H1 (cell line): ENCODE results near the gene LPCAT1. TPM values are rescaled to one million over a fixed set of nuclear protein-coding genes. Genes with fewer than 3 reads are reported as not detected.

Source experiments
- CTCF ChIA-PET: fragments of 300-600 bp; sonication (Branson Sonifier 250); formaldehyde crosslinking; loops from one replicate; lab custom pipeline; 2021; ENCODE audit not compliant: partially characterized antibody; lab: Charles Lee
- POLR2A ChIA-PET: fragments of 300-600 bp; sonication (Branson Sonifier 250); formaldehyde crosslinking; loops from one replicate; lab custom pipeline; 2021; ENCODE audit warnings: inconsistent platforms; ENCODE audit not compliant: partially characterized antibody; lab: Charles Lee
- DNase-seq, 2 experiments: peaks; one replicate each; pipeline versions ENCODE4 v3.0.0 to v3.0.0-alpha.2; 2010 to 2022; ENCODE audit warnings: low spot score in 2 of 2, low read depth in 1 of 2, mixed read lengths in 1 of 2
- FAIRE-seq: peaks from 2 replicates; lab custom pipeline; 2011; peaks lifted over from hg19 to GRCh38; lab: Jason Lieb, UNC
- H2AFZ ChIP-seq: 2 replicates; pipeline ENCODE4 v1.8.1; 2012; ENCODE audit warnings: low read length, inconsistent platforms
- H2AK5ac ChIP-seq: 2 replicates; pipeline ENCODE4 v1.6.1; 2013; ENCODE audit warnings: low read depth, low read length
- H2BK120ac ChIP-seq: replicated peaks from 2 replicates; pipeline ENCODE3; 2013; ENCODE audit warnings: low read depth, low read length, inconsistent platforms
- H2BK12ac ChIP-seq: 2 replicates; pipeline ENCODE4 v1.6.1; 2013; ENCODE audit warnings: low read depth, low read length
- H2BK15ac ChIP-seq: 2 replicates; pipeline ENCODE4 v1.6.1; 2013; ENCODE audit warnings: low read length
- H2BK20ac ChIP-seq: 2 replicates; pipeline ENCODE4 v1.6.1; 2013; ENCODE audit warnings: low read length
- H2BK5ac ChIP-seq: 2 replicates; pipeline ENCODE4 v1.6.1; 2013; ENCODE audit warnings: low read depth, low read length
- H3K14ac ChIP-seq: 2 replicates; pipeline ENCODE4 v1.6.1; 2013; ENCODE audit warnings: inconsistent platforms; ENCODE audit not compliant: insufficient read length
- H3K18ac ChIP-seq: 2 replicates; pipeline ENCODE4 v1.6.1; 2013; ENCODE audit warnings: low read length; ENCODE audit errors: extremely low read depth
- H3K23ac ChIP-seq: 2 replicates; pipeline ENCODE4 v1.6.1; 2013; ENCODE audit warnings: inconsistent platforms; ENCODE audit not compliant: insufficient read length
- H3K23me2 ChIP-seq: 2 replicates; pipeline ENCODE4 v1.6.1; 2013; ENCODE audit warnings: low read depth, low read length
- H3K27ac ChIP-seq: 2 replicates; pipeline ENCODE4 v1.6.1; 2011; ENCODE audit warnings: low read depth, low read length, inconsistent platforms
- H3K27me3 ChIP-seq, 4 experiments: replicated peaks in 1 of 4; 1 replicate in 1 of 4; 2 replicates in 3 of 4; pipeline versions ENCODE4 v1.6.1 to v1.8.1; 2011 to 2013; ENCODE audit warnings: low read length in 3 of 4, mild to moderate bottlenecking in 3 of 4, inconsistent platforms in 2 of 4, mixed read lengths in 2 of 4, moderate library complexity in 1 of 4; ENCODE audit not compliant: control insufficient read depth in 3 of 4, insufficient read depth in 3 of 4; ENCODE audit errors: extremely low read depth in 1 of 4
- H3K36me3 ChIP-seq, 4 experiments: 2 replicates each; pipeline versions ENCODE4 v1.6.1 to v1.8.1; 2011 to 2013; ENCODE audit warnings: mild to moderate bottlenecking in 4 of 4, low read length in 3 of 4, moderate library complexity in 2 of 4, control low read depth in 1 of 4, inconsistent platforms in 1 of 4; ENCODE audit not compliant: insufficient read depth in 4 of 4, control insufficient read depth in 2 of 4
- H3K4ac ChIP-seq: replicated peaks from 2 replicates; pipeline ENCODE3; 2013; ENCODE audit warnings: low read length, low read depth, mixed read lengths, inconsistent platforms; ENCODE audit not compliant: insufficient read length
- H3K4me1 ChIP-seq, 4 experiments: replicated peaks in 1 of 4; 1 replicate in 1 of 4; 2 replicates in 3 of 4; pipeline versions ENCODE4 v1.6.1 to v1.8.1; 2011 to 2013; ENCODE audit warnings: low read length in 3 of 4, inconsistent platforms in 2 of 4, mixed read lengths in 1 of 4; ENCODE audit not compliant: insufficient read depth in 4 of 4, control insufficient read depth in 3 of 4
- H3K4me2 ChIP-seq, 2 experiments: 2 replicates each; pipeline versions ENCODE4 v1.6.1 to v1.8.1; 2011 to 2013; ENCODE audit warnings: low read depth in 2 of 2, low read length in 2 of 2, control low read depth in 1 of 2, inconsistent platforms in 1 of 2, mild to moderate bottlenecking in 1 of 2; ENCODE audit not compliant: insufficient read depth in 1 of 2
- H3K4me3 ChIP-seq, 4 experiments: fragments of 200-600, 300-600 bp in 1 of 4; sonication (generic), shearing (Covaris generic), sonication (Bioruptor Twin) in 1 of 4; 2 replicates each; pipeline versions ENCODE4 v1.5.1 to v1.8.1; 2011 to 2016; ENCODE audit warnings: low read length in 4 of 4, low read depth in 3 of 4, control low read depth in 2 of 4, inconsistent platforms in 2 of 4, mild to moderate bottlenecking in 2 of 4, mixed read lengths in 1 of 4, moderate library complexity in 1 of 4; ENCODE audit not compliant: insufficient read depth in 2 of 4; ENCODE audit errors: extremely low read depth in 1 of 4
- H3K56ac ChIP-seq: replicated peaks from 2 replicates; pipeline ENCODE3; 2013; ENCODE audit warnings: low read depth, mild to moderate bottlenecking, mixed read lengths, low read length, inconsistent platforms; ENCODE audit not compliant: insufficient read length
- H3K79me1 ChIP-seq: 2 replicates; pipeline ENCODE4 v1.6.1; 2013; ENCODE audit warnings: low read depth, low read length, control low read depth
- H3K79me2 ChIP-seq, 2 experiments: 2 replicates each; pipeline versions ENCODE4 v1.6.1 to v1.8.1; 2012 to 2013; ENCODE audit warnings: low read length in 2 of 2, mild to moderate bottlenecking in 2 of 2, inconsistent platforms in 1 of 2; ENCODE audit not compliant: insufficient read depth in 2 of 2, control insufficient read depth in 1 of 2
- H3K9ac ChIP-seq, 4 experiments: replicated peaks in 1 of 4; 1 replicate in 1 of 4; 2 replicates in 3 of 4; pipeline versions ENCODE4 v1.6.1 to v1.8.1; 2011 to 2013; ENCODE audit warnings: low read depth in 3 of 4, low read length in 3 of 4, control low read depth in 2 of 4, mild to moderate bottlenecking in 2 of 4, moderate library complexity in 2 of 4, inconsistent platforms in 1 of 4; ENCODE audit errors: extremely low read depth in 1 of 4
- H3K9me3 ChIP-seq, 2 experiments: 2 replicates each; pipeline versions ENCODE4 v1.6.1 to v1.8.1; 2012 to 2013; ENCODE audit warnings: mild to moderate bottlenecking in 2 of 2, moderate library complexity in 2 of 2, control low read depth in 1 of 2, inconsistent platforms in 1 of 2, low read depth in 1 of 2, low read length in 1 of 2, mixed read lengths in 1 of 2; ENCODE audit not compliant: insufficient read depth in 2 of 2
- H4K20me1 ChIP-seq, 2 experiments: replicated peaks in 1 of 2; 2 replicates each; pipeline versions ENCODE3 to v1.8.1; 2011 to 2013; ENCODE audit warnings: inconsistent platforms in 2 of 2, low read length in 2 of 2, mild to moderate bottlenecking in 1 of 2; ENCODE audit not compliant: insufficient read depth in 2 of 2, control insufficient read depth in 1 of 2
- H4K5ac ChIP-seq: 2 replicates; pipeline ENCODE4 v1.6.1; 2013; ENCODE audit warnings: low read length, low read depth, mixed read lengths, inconsistent platforms; ENCODE audit not compliant: insufficient read length
- H4K8ac ChIP-seq: 2 replicates; pipeline ENCODE4 v1.8.0; 2013; ENCODE audit warnings: mild to moderate bottlenecking, moderate library complexity, low read length, inconsistent platforms; ENCODE audit not compliant: insufficient read depth; ENCODE audit errors: extremely low read depth
- H4K91ac ChIP-seq: replicated peaks from 2 replicates; pipeline ENCODE3; 2013; ENCODE audit warnings: low read length, mixed read lengths, inconsistent platforms; ENCODE audit not compliant: insufficient read length
- FOSL1 ChIP-seq: IDR thresholded peaks from 2 replicates; pipeline ENCODE4 v1.6.1; 2011; ENCODE audit warnings: mild to moderate bottlenecking, low read depth, low read length, moderate library complexity; ENCODE audit not compliant: insufficient read depth
- HDAC2 ChIP-seq, 2 experiments: fragments of 300-600 bp in 1 of 2; sonication (generic) in 1 of 2; IDR thresholded peaks; 2 replicates each; pipeline ENCODE4 v1.6.1; 2011 to 2012; ENCODE audit warnings: low read depth in 2 of 2, low read length in 2 of 2, mild to moderate bottlenecking in 2 of 2, moderate library complexity in 2 of 2, borderline replicate concordance in 1 of 2, inconsistent platforms in 1 of 2
- MAFK ChIP-seq: IDR thresholded peaks from 2 replicates; pipeline ENCODE4 v1.6.1; 2012; ENCODE audit warnings: low read depth, mild to moderate bottlenecking, improper control_type of control experiment, low read length
- RAD21 ChIP-seq, 2 experiments: IDR thresholded peaks in 1 of 2; conservative IDR thresholded peaks in 1 of 2; 2 replicates each; pipeline ENCODE4 v1.6.1; 2011; ENCODE audit warnings: low read depth in 2 of 2, low read length in 2 of 2, improper control_type of control experiment in 1 of 2, inconsistent platforms in 1 of 2, mild to moderate bottlenecking in 1 of 2, moderate library complexity in 1 of 2
- RXRA ChIP-seq: IDR thresholded peaks from 2 replicates; pipeline ENCODE4 v1.6.1; 2011; ENCODE audit warnings: low read depth, mild to moderate bottlenecking, low read length, moderate library complexity; ENCODE audit not compliant: insufficient read depth
- WGBS, 2 experiments: shearing (Covaris generic) in 1 of 2; methylation state at CpG; one replicate each; pipeline versions ENCODE4 v1.1.6 to v1.1.7; 2013 to 2015; ENCODE audit warnings: low lambda C conversion rate in 2 of 2, mixed read lengths in 2 of 2, inconsistent platforms in 1 of 2, low coverage in 1 of 2, missing lambda C conversion rate in 1 of 2; ENCODE audit not compliant: insufficient replicate concordance in 2 of 2, insufficient coverage in 1 of 2, insufficient read length in 1 of 2; ENCODE audit errors: extremely low coverage in 1 of 2, missing lambda C conversion rate in 1 of 2; 5-methylcytosine and 5-hydroxymethylcytosine counted together
- polyA plus RNA-seq, 7 experiments: library from polyadenylated mRNA; depleted of rRNA in 3 of 7; stranded (reverse) in 5 of 7; unstranded in 2 of 7; fragments of >200 nt in 5 of 7; fragments of 200-250 nt in 2 of 7; gene quantifications; 1 replicate in 5 of 7; 2 replicates in 1 of 7; 4 replicates in 1 of 7; pipeline versions ENCODE4 v1.2.1 to v1.2.3, GENCODE V29; 2011 to 2013; ENCODE audit warnings: missing spikeins in 2 of 7, mixed read lengths in 2 of 7
- total RNA-seq: library from RNA; stranded (reverse); fragmentation: NEBNext Ultra II Directional; extraction: Animal tissue kit (Norgen Biotek cat#: 25700); gene quantifications from 2 replicates; pipeline ENCODE4 v1.2.1, GENCODE V29; 2021
- TF ChIP-seq, protein P1 (sequence below), 3 experiments: IDR thresholded peaks; 1 replicate in 2 of 3; 2 replicates in 1 of 3; pipeline versions ENCODE4 v1.5.1 to v1.6.1; 2011; ENCODE audit warnings: low read length in 3 of 3, mild to moderate bottlenecking in 3 of 3, inconsistent platforms in 2 of 3, low read depth in 1 of 3, moderate library complexity in 1 of 3; ENCODE audit not compliant: insufficient read depth in 1 of 3; ENCODE audit errors: control extremely low read depth in 1 of 3
- TF ChIP-seq, protein P2 (sequence below): IDR thresholded peaks from 2 replicates; pipeline ENCODE4 v1.6.1; 2012; ENCODE audit warnings: inconsistent platforms

LPCAT1 gene
- total and polyA plus RNA-seq, 2 of the 8 experiments (the other 6 are each of a cell fraction or from before 2014, with no cell fraction given): 107 to 260 TPM

DNA sequence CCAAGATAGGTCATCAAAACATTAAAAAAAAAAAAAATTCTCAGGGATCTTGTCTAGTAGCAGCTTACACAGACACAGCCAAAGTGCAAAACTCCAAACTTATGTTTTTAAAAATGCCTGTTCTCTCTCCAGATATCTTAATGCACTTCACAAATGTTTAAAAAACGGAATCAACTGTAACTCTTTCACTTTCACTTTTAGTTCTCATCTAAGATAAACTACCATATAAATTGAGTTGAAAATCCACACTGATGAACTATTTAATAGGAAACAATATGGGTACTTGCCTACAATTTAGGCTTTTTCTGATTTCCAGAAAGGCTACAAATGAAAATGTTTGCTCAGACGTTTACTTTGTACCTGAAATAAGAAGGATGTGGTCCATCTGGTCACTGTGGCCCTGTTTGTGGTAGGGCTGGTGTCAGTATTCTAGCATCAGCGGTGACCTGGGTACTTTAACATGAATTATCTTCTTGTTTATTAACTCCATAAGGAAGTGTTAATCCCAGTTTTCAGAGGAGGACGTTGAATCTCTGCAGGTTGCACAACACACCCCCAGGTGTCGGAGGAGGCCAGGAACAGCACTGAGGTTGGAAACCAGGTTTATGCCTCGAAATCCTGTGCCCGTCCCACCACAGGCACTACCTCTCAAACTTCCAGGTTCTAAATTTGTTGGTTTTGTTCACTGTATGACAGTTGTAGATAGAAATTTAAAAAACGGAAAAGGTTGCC, 13.3 kb upstream of the LPCAT1 start:
- Histone ChIP-seq H4K20me1 (no peaks in the 10 kb centered on the region), H3K27me3 (peaks cover 0 to 2% (median under 1%) of the 10 kb centered on the region in 4 experiments; a peak in 2 of 7 replicates), H2BK20ac (no peak overlapping the region), H2AFZ (no peak overlapping the region), H4K8ac (no peak overlapping the region), H3K18ac (no peak overlapping the region), H3K23me2 (no peaks in the 10 kb centered on the region), H2BK12ac (no peak overlapping the region), H3K36me3 (no peaks in the 10 kb centered on the region), H3K56ac (no peak overlapping the region), H3K79me2 (no peaks in the 10 kb centered on the region), H3K4me1 (no peaks in the 10 kb centered on the region), H3K4ac (no peak overlapping the region), H3K4me2 (no peak overlapping the region), H3K27ac (no peak overlapping the region), H2AK5ac (no peak overlapping the region), H4K91ac (no peak overlapping the region), H3K9ac (no peak overlapping the region), H3K79me1 (no peaks in the 10 kb centered on the region), H3K14ac (no peak overlapping the region), H2BK15ac (no peak overlapping the region), H3K23ac (no peak overlapping the region), H2BK5ac (no peak overlapping the region), H3K4me3 (no peak overlapping the region), H3K9me3 (peaks cover 0 to 5% of the 10 kb centered on the region in 2 experiments; a peak in 2 of 4 replicates), H2BK120ac (no peak overlapping the region), H4K5ac (no peak overlapping the region)
- FAIRE-seq (no peak), DNase-seq (no peak)
- CTCF ChIA-PET: interaction anchor here (0.6 to 0.7 kb wide), 2 partner anchors 14 to 429 kb away, joined by 3 to 5 read pairs; no protein-coding TSS in a partner anchor
- POLR2A ChIA-PET: interaction anchor here (1.1 to 1.8 kb wide), 2 partner anchors 11 kb away, joined by 3 to 5 read pairs; no protein-coding TSS in a partner anchor
- WGBS, 2 experiments: 85% methylated on average over 8 of the region's 8 CpGs; no CpG with 5 or more reads in 1 of the 2 experiments
- TF ChIP-seq RXRA (no peak), FOSL1 (no peak), RAD21 (IDR thresholded peaks at IDR 0.05 in 1 of 2, conservative IDR thresholded peaks at IDR 0.05 in 1 of 2; ENCODE audit: low read depth in 2 of 2, low read length in 2 of 2) (no peak), MAFK (no peak), HDAC2 (IDR thresholded peaks at IDR 0.05; ENCODE audit: borderline replicate concordance in 1 of 2, low read depth in 2 of 2, low read length in 2 of 2) (no peak)
- TF ChIP-seq, protein P1, sequence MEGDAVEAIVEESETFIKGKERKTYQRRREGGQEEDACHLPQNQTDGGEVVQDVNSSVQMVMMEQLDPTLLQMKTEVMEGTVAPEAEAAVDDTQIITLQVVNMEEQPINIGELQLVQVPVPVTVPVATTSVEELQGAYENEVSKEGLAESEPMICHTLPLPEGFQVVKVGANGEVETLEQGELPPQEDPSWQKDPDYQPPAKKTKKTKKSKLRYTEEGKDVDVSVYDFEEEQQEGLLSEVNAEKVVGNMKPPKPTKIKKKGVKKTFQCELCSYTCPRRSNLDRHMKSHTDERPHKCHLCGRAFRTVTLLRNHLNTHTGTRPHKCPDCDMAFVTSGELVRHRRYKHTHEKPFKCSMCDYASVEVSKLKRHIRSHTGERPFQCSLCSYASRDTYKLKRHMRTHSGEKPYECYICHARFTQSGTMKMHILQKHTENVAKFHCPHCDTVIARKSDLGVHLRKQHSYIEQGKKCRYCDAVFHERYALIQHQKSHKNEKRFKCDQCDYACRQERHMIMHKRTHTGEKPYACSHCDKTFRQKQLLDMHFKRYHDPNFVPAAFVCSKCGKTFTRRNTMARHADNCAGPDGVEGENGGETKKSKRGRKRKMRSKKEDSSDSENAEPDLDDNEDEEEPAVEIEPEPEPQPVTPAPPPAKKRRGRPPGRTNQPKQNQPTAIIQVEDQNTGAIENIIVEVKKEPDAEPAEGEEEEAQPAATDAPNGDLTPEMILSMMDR (IDR thresholded peaks at IDR 0.05; ENCODE audit: control extremely low read depth in 1 of 3, insufficient read depth in 1 of 3, low read depth in 1 of 3, low read length in 3 of 3): no peak
- TF ChIP-seq, protein P2, sequence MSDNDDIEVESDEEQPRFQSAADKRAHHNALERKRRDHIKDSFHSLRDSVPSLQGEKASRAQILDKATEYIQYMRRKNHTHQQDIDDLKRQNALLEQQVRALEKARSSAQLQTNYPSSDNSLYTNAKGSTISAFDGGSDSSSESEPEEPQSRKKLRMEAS: no peak
